ENCODE measurements around the gene CLVS2.
A peak's percentile ranks its signal among the peaks of the same experiment; 100 is the strongest.

The CLVS2 gene

DNA sequence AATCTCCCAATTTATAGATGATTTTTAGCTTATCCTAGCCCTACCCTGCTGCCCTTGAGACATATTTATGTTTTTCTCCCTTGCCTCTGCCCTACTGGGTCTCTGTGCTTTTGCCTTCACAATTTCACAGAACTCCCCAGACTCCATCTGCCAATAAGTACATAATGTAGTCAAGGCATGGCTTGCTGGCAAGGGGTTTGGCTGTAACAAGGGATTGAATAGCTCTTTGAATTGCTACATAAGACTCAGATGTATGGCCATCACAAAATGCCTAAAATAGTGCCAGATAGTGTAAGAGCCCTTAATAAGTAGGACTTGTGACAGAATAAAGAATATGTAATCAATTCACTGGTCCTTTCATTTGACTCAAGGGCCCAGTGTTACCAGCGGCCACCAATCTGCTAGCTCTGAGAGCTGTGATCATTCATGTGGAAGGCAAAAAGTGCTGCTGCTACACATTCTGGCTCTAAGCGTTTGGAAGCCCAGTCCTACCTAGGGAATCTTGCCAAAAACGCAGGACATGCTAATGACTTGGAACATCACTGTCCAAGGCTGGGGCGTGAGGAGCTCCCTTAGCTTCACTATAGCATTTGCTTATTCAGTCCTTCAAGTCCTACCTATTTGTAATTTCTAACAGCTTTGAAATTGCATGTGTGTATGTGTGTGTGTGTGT lies 20.5 kb downstream of the CLVS2 start:
- in situ Hi-C loops (cut with HindIII; ENCODE audit: low pct_ligation_motif_present, low pct_unique_long_range_greater_than_20kb, low sequenced_read_pairs), result no loop called here
- DNase-seq, result no peak

- in situ Hi-C loops (cut with HindIII; ENCODE audit: low pct_ligation_motif_present, low pct_unique_long_range_greater_than_20kb, low sequenced_read_pairs), result no loop called here
- no peak for DNase-seq
Measured at GRCh38 chr6:123017104-123017682, 21.2 kb downstream of the CLVS2 start.

- in situ Hi-C loops (cut with HindIII; ENCODE audit: low pct_ligation_motif_present, low pct_unique_long_range_greater_than_20kb, low sequenced_read_pairs), result no loop called here
- DNase-seq, result peak; percentile 8
Measured at GRCh38 chr6:123022975-123023374, 26.9 kb downstream of the CLVS2 start.

- no peak for DNase-seq
- in situ Hi-C loops (cut with HindIII; ENCODE audit: low pct_ligation_motif_present, low pct_unique_long_range_greater_than_20kb, low sequenced_read_pairs), result no loop called here
Measured at GRCh38 chr6:123024976-123025375, 28.9 kb downstream of the CLVS2 start.

GRCh38 chr6:123027408-123027807 lies 31.4 kb downstream of the CLVS2 start:
- in situ Hi-C loops (cut with HindIII; ENCODE audit: low pct_ligation_motif_present, low pct_unique_long_range_greater_than_20kb, low sequenced_read_pairs), result no loop called here
- no peak for DNase-seq

- DNase-seq, result no peak
- in situ Hi-C loops (cut with HindIII; ENCODE audit: low pct_ligation_motif_present, low pct_unique_long_range_greater_than_20kb, low sequenced_read_pairs), result no loop called here
Measured at GRCh38 chr6:123028263-123028662, 32.2 kb downstream of the CLVS2 start.

GRCh38 chr6:123030282-123030681 lies 34.2 kb downstream of the CLVS2 start:
- DNase-seq, result no peak
- in situ Hi-C loops (cut with HindIII; ENCODE audit: low pct_ligation_motif_present, low pct_unique_long_range_greater_than_20kb, low sequenced_read_pairs), result no loop called here

DNA sequence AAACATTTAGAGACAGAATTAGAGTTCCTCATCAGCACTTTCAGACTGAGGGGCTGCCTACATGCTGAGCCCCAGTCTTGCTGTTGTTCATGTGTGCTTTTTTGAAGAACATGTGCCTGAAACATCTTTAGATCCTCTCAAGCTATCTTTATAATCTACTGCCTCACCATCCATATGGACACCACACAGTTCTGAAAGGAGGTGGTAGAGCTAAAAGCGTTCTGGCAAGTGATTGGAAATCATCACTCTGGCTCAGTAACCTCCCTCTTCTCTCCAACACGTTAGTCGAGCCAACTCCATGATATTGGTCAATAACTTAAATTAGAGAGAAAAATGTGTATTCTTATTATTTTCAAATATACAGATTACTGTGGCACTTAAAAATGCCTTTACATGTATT lies 40.6 kb downstream of the CLVS2 start:
- in situ Hi-C loops (cut with HindIII; ENCODE audit: low pct_ligation_motif_present, low pct_unique_long_range_greater_than_20kb, low sequenced_read_pairs), result no loop called here
- DNase-seq, result no peak

DNA sequence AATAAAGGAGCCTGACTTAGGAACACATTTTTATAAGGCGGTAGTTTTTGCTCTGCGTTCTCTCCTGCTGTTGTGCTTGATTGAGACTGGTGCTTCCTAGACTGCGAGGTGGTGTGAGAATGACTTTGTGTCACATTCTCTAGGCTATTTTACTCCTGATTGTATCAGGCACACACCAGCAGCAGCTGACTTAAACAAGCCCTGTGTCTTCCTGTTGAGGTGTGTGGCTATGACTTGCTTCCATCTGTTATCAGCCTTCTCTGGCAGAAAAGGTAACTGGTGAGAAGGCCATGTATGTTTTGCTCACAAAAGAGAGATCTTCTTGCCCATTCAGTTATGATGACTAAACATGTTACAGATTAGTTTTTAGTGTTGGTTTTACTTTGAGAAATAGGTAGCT lies 43.4 kb downstream of the CLVS2 start:
- in situ Hi-C loops (cut with HindIII; ENCODE audit: low pct_ligation_motif_present, low pct_unique_long_range_greater_than_20kb, low sequenced_read_pairs), result no loop called here
- no peak for DNase-seq

DNA sequence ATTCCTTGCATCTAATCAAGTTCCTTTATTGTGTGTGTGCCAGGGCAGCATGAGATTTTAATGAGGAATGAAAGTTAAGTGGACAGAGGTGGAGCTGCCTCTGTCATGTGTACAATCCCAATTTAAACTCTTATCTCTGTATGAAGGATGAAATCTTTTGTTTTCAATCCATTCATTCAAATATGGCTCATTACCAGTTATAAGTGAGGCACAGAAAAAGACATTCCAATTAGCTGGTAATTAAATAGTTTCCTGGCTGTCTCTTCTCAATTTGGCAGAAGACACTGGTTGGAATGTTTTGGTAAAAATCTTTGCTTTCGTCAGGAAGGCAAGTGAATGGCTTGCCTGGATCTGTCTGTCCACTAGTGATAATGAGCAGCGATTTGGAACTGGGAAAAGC lies 46.4 kb downstream of the CLVS2 start:
- no peak for DNase-seq
- in situ Hi-C loops (cut with HindIII; ENCODE audit: low pct_ligation_motif_present, low pct_unique_long_range_greater_than_20kb, low sequenced_read_pairs), result no loop called here

DNA sequence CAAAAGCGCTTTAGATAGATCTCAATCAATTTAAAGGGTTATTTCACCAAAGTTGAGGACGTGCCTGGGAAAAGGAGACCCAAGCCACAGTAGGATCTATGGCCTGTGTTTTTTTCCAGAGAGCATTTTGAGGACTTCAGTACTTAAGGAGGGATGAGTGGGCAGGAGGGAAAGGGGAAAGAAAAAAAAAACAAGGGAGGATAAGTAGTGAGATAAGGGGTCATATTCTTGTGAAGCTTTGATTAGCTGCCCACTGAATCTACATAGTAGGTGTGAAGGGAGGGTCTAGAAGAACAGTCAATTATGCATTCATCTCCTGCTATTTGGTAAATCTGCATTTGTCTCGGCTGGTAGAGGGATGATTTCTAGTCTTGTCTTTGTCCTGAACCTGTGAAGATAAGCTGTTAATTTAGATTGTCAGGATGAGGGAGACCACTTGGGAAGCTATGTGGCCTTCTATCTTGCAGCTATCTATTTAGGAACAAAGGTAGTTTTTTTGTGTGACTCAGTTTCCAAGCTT lies 48.4 kb downstream of the CLVS2 start:
- DNase-seq, result no peak
- in situ Hi-C loops (cut with HindIII; ENCODE audit: low pct_ligation_motif_present, low pct_unique_long_range_greater_than_20kb, low sequenced_read_pairs), result no loop called here

DNA sequence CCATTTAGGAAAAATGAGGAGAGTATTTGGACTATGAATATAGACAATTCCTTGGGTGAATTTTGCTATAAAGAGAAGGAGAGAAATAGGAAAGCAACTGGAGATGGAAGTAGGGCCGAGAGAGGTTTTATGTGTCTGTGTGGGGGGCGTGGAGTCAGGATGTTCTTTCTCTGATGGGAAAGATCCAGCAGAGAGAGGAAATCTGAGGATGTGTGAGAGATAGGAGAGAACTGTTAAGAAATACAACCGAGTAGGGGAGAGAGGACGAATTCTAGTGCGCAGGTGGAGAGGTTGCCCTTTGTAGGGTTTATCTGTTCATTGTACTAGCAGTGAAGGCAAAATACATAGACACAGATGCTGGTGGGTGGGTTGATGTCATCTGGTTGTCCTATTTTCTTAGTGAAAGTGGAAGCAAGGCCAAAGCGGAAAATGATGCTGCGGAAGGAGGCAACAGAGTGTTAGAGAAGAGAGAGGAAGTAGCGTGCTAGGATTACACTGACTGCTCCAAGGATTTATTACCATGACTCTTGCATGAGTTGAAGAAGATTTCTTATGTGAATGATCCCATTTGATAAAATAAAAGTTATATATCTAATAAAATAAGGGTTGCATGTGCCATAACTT lies 57.7 kb downstream of the CLVS2 start:
- in situ Hi-C loops (cut with HindIII; ENCODE audit: low pct_ligation_motif_present, low pct_unique_long_range_greater_than_20kb, low sequenced_read_pairs), result no loop called here
- no peak for DNase-seq

GRCh38 chr6:123055256-123055655 lies 59.2 kb downstream of the CLVS2 start:
- in situ Hi-C loops (cut with HindIII; ENCODE audit: low pct_ligation_motif_present, low pct_unique_long_range_greater_than_20kb, low sequenced_read_pairs), result no loop called here
- no peak for DNase-seq

- in situ Hi-C loops (cut with HindIII; ENCODE audit: low pct_ligation_motif_present, low pct_unique_long_range_greater_than_20kb, low sequenced_read_pairs), result no loop called here
- no peak for DNase-seq
Measured at GRCh38 chr6:123062670-123063069, 66.6 kb downstream of the CLVS2 start.

DNA sequence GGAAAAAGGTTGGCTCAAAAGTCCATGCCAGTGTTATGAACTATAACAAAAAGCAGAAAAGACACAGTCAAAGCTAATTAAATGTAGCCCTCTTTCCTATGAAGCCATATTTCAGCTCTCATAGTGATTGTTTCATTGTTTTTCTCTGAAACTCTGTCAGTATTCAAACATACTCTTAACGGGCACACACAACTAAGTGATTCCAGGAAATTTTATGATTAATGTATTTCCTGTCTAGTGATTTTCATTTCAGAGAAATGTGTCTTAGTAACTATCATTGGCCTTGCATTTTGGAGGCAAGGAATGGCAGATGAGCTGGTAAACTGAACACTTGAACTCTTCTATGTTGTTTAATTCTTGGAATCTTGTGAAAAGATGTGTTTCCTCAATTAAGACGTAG lies 68.0 kb downstream of the CLVS2 start:
- DNase-seq, result no peak
- in situ Hi-C loops (cut with HindIII; ENCODE audit: low pct_ligation_motif_present, low pct_unique_long_range_greater_than_20kb, low sequenced_read_pairs), result no loop called here

- DNase-seq, result no peak
- in situ Hi-C loops (cut with HindIII; ENCODE audit: low pct_ligation_motif_present, low pct_unique_long_range_greater_than_20kb, low sequenced_read_pairs), result no loop called here
Measured at GRCh38 chr6:123074616-123075015, 78.6 kb downstream of the CLVS2 start.

GRCh38 chr6:123085403-123085802 lies 89.4 kb downstream of the CLVS2 start:
- in situ Hi-C loops (cut with HindIII; ENCODE audit: low pct_ligation_motif_present, low pct_unique_long_range_greater_than_20kb, low sequenced_read_pairs), result no loop called here
- DNase-seq, result no peak

DNA sequence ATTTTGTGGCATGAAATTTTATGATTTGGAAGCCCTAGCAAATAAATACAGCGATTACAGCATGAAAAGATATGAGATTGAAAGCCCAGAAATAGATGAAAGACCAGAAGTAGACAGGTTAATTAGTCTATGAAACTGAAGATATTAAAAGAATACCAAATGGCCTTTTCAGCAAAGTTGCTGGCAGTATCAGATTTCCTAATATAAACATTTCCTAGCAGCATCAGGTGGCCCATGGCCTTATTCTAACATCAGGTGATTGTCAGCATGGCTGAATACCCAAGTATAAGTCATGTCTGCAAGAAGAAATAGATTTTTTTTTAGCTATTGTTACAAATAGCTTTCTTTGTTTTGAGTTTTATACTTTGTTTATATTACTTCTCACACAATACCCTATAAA lies 93.2 kb downstream of the CLVS2 start:
- DNase-seq, result no peak
- in situ Hi-C loops (cut with HindIII; ENCODE audit: low pct_ligation_motif_present, low pct_unique_long_range_greater_than_20kb, low sequenced_read_pairs), result no loop called here

DNA sequence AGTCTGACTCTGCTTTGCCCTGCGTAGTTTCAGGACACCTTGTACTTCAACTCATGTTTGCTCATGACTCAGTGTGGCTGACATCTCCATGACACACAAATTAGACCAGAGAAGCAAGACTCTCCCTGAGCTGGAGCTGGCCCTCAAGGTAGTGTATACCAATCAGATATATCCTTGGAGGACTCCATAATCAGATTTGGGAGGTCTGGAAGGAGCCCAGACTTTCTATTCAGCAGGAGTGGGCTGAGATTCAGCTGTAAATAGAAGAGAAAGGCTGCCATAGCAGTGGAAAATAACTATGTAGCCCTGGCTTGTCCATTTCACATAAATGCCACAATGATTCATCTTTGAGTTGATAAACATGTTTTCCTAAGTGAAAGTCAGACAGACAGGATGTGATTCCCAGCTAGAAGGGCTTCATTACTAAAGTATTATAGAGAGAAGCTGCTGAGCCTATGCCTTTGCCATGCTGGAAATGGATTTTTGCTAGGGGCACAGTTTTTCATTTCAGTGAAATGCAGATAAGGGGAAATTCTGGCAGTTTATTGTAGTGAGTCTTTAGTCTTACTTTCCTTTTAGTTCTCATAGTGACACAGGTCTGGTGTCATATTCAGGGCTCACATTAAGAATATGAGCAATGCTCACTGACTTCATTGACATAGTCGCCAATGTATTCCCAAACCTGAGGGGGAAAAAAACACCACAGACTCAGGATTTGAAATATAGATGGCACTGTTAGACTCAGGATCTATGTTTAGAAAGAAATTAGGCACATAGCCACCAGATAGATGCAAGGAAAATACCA lies 95.3 kb downstream of the CLVS2 start:
- DNase-seq, result no peak
- in situ Hi-C loops (cut with HindIII; ENCODE audit: low pct_ligation_motif_present, low pct_unique_long_range_greater_than_20kb, low sequenced_read_pairs), result no loop called here

Data from ACHN (cell line).